IPS DF 6.9 (cell line): ENCODE results near the gene HIGD1C.

ENCODE experiments used
- DNase-seq: peaks from one replicate; pipeline ENCODE4 v3.0.0-alpha.2; 2013; ENCODE audit warnings: low read depth, low spot score
- H3K27ac ChIP-seq: one replicate; pipeline ENCODE4 v1.5.1; 2013; ENCODE audit warnings: low read length, control low read depth
- H3K27me3 ChIP-seq: 2 replicates; pipeline ENCODE4 v1.6.1; 2013; ENCODE audit warnings: mild to moderate bottlenecking, low read length; ENCODE audit not compliant: control insufficient read depth, insufficient read depth
- H3K36me3 ChIP-seq: 2 replicates; pipeline ENCODE4 v1.6.1; 2013; ENCODE audit warnings: low read length; ENCODE audit not compliant: control insufficient read depth, insufficient read depth
- H3K4me1 ChIP-seq: 2 replicates; pipeline ENCODE4 v1.6.1; 2013; ENCODE audit warnings: low read length; ENCODE audit not compliant: control insufficient read depth, insufficient read depth
- H3K4me3 ChIP-seq: 2 replicates; pipeline ENCODE4 v1.5.1; 2013; ENCODE audit warnings: mild to moderate bottlenecking, low read length
- H3K9me3 ChIP-seq: 2 replicates; pipeline ENCODE4 v1.6.1; 2013; ENCODE audit warnings: low read length, inconsistent platforms; ENCODE audit not compliant: control insufficient read depth, insufficient read depth
- WGBS: extraction: QIAGEN DNeasy Blood & Tissue Kit; methylation state at CpG from one replicate; pipeline ENCODE4 v1.1.7; 2013; ENCODE audit warnings: mixed read lengths, missing lambda C conversion rate; ENCODE audit not compliant: insufficient read length, insufficient coverage; 5-methylcytosine and 5-hydroxymethylcytosine counted together

HIGD1C gene

GRCh38 chr12:50933459-50934124 is 18.8 kb upstream of the HIGD1C start:
- H3K36me3 ChIP-seq, result no peaks in the 10 kb centered on the region
- no CpG with 5 or more reads among the region's 2 CpGs for WGBS
- no peak for DNase-seq

DNA sequence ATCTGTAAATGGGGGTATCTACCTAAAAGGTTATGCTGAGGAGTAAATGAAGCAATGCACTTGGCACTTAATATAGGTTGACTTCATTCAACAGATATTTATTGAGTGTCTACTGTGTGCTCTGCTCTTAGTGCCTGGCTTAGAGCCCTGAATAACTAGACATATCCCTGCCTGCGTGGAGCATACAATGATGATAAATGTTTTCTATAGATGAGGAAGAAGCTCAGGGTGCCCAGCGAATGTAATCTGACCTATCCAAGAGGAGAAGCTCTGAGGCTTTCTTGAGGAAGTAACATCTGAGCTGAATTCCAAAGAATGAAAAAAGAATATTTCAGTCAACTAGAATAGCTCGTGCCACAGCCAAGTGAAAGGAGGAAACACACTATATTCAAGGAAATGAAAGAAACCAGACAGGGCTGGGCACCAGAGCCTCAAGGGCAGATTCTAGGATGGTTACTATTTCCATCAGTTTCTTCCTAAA is 17.9 kb upstream of the HIGD1C start:
- WGBS, result no CpG with 5 or more reads among the region's 3 CpGs
- no peak for DNase-seq
- Histone ChIP-seq H3K36me3 (no peaks in the 10 kb centered on the region), H3K27me3 (no peaks in the 10 kb centered on the region), H3K4me3 (no peak overlapping the region), H3K27ac (no peak overlapping the region), H3K9me3 (no peaks in the 10 kb centered on the region), H3K4me1 (no peaks in the 10 kb centered on the region)

More at GRCh38 chr12:50933459-50934124, 18.8 kb upstream of the HIGD1C start:
- Histone ChIP-seq H3K9me3 (no peaks in the 10 kb centered on the region), H3K27ac (no peak overlapping the region), H3K4me1 (no peaks in the 10 kb centered on the region), H3K27me3 (no peaks in the 10 kb centered on the region), H3K4me3 (no peak overlapping the region)

DNA sequence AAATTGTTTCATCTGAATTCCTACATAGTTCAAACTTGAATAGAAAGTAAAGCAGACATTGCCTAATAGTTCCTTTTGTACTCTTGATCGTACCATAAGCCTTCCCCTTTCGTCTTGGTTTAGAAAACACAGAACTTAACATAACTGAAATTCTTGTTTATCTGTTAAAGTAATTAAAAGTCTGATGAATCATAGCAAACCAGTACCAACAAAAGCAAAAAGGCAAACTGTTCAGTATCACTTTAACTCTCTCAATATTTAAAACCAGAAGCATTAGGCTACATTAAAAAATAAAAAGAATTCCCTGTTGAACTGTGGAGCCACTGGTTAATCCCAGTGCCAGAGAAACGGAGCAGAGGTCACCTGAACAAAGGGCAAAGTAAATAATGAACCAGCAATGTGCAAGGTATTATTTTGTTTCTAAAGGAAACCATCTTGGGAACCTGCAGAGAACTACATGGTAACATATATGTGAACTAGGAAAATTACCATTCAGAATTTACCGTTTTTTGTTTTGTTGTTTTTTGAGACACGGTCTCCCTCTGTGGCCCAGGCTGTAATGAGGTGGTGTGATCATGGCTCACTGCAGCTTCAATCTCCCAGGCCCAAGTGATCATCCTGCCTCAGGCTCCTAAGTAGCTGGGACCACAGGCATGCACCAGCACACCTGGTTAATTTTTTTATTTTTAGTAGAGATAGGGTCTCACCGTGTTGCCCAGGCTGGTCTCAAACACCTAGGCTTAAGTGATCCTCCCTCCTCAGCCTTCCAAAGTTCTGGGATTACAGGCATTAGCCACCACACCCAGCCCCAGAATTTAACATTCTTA is 17.1 kb upstream of the HIGD1C start:
- Histone ChIP-seq H3K27me3 (no peaks in the 10 kb centered on the region), H3K4me1 (no peaks in the 10 kb centered on the region), H3K9me3 (no peaks in the 10 kb centered on the region), H3K4me3 (no peak overlapping the region), H3K36me3 (no peaks in the 10 kb centered on the region), H3K27ac (no peak overlapping the region)
- DNase-seq, result no peak
- WGBS, result no CpG with 5 or more reads among the region's 6 CpGs

- no peak for DNase-seq
- Histone ChIP-seq H3K27ac (no peak overlapping the region), H3K27me3 (no peaks in the 10 kb centered on the region), H3K36me3 (no peaks in the 10 kb centered on the region), H3K9me3 (no peaks in the 10 kb centered on the region), H3K4me1 (no peaks in the 10 kb centered on the region), H3K4me3 (no peak overlapping the region)
- WGBS, result no CpG with 5 or more reads among the region's 9 CpGs
These were observed 15.4 kb upstream of the HIGD1C start for GRCh38 chr12:50936821-50937530.

GRCh38 chr12:50937653-50938052 is 14.7 kb upstream of the HIGD1C start:
- WGBS, result no CpG with 5 or more reads among the region's 1 CpG
- no peaks in the 10 kb centered on the region for H3K27me3 ChIP-seq
- no peaks in the 10 kb centered on the region for H3K9me3 ChIP-seq
- H3K4me1 ChIP-seq, result no peaks in the 10 kb centered on the region
- no peak for DNase-seq
- no peak overlapping the region for H3K27ac ChIP-seq
- no peaks in the 10 kb centered on the region for H3K36me3 ChIP-seq
- H3K4me3 ChIP-seq, result no peak overlapping the region

GRCh38 chr12:50947933-50948626 is 4.3 kb upstream of the HIGD1C start:
- no peak overlapping the region for H3K27ac ChIP-seq
- no peak overlapping the region for H3K4me3 ChIP-seq
- H3K27me3 ChIP-seq, result no peaks in the 10 kb centered on the region
- no peaks in the 10 kb centered on the region for H3K36me3 ChIP-seq
- H3K4me1 ChIP-seq, result no peaks in the 10 kb centered on the region
- no CpG with 5 or more reads among the region's 3 CpGs for WGBS
- no peaks in the 10 kb centered on the region for H3K9me3 ChIP-seq
- no peak for DNase-seq

- no peaks in the 10 kb centered on the region for H3K36me3 ChIP-seq
- H3K4me3 ChIP-seq, result no peak overlapping the region
- no peaks in the 10 kb centered on the region for H3K4me1 ChIP-seq
- no peak overlapping the region for H3K27ac ChIP-seq
- no peaks in the 10 kb centered on the region for H3K27me3 ChIP-seq
- H3K9me3 ChIP-seq, result no peaks in the 10 kb centered on the region
- DNase-seq, result no peak
- no CpG with 5 or more reads among the region's 4 CpGs for WGBS
These were observed 3.5 kb upstream of the HIGD1C start for GRCh38 chr12:50948798-50949197.

DNA sequence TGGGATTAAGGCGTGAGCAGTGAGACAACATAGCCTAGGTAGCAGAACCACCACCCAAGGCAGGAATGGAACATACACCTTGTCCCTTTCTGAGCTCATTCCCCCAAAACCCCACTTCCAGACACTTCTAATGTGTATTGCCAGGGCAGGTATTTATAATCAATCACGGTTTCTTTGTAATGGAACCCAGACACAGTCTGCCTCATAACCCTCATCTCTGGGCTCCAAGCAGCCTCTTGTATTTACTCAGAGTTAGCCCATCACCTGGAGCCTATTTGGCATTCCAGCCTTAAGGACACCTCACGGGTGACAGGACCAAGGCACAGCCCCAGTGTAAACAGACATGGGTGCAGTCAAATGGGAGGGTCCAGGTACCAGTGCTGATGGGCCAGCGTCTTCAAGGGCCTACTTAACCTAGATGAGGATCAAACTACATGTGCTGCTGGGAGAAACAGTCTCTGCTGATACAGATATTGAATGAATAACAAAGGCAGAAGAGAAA is 2.5 kb upstream of the HIGD1C start:
- WGBS, result no CpG with 5 or more reads among the region's 4 CpGs
- H3K4me3 ChIP-seq, result no peak overlapping the region
- no peak overlapping the region for H3K27ac ChIP-seq
- no peaks in the 10 kb centered on the region for H3K9me3 ChIP-seq
- H3K36me3 ChIP-seq, result no peaks in the 10 kb centered on the region
- H3K27me3 ChIP-seq, result no peaks in the 10 kb centered on the region
- no peak for DNase-seq
- H3K4me1 ChIP-seq, result no peaks in the 10 kb centered on the region

- Histone ChIP-seq H3K9me3 (no peaks in the 10 kb centered on the region), H3K4me1 (no peaks in the 10 kb centered on the region), H3K36me3 (no peaks in the 10 kb centered on the region), H3K27me3 (no peaks in the 10 kb centered on the region), H3K4me3 (no peak overlapping the region), H3K27ac (no peak overlapping the region)
- DNase-seq, result no peak
- WGBS, result no CpG with 5 or more reads among the region's 2 CpGs
These were observed 1.2 kb upstream of the HIGD1C start for GRCh38 chr12:50951112-50951511.

DNA sequence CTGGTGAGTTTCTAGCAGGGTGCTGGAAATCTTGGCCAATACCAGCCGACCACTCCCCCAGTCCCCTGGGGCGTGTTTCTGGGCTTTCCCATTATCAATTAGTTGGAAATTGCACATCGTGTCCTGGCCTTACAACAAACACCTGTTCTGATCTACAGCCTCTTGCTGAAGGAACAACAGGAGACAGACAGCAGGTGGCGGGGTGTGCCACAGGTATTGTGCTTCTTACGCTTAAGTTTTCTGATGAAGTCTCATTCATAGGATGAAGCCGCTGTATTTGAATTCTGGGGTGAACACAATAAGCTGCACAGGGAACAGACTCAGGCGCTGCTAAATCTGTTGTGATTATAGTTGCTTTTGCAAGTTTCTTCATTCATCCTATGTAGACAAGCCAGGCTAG is 703 bp downstream of the HIGD1C start:
- Histone ChIP-seq H3K36me3 (no peaks in the 10 kb centered on the region), H3K27ac (no peak overlapping the region), H3K27me3 (no peaks in the 10 kb centered on the region), H3K4me1 (no peaks in the 10 kb centered on the region), H3K9me3 (no peaks in the 10 kb centered on the region), H3K4me3 (no peak overlapping the region)
- no CpG with 5 or more reads among the region's 7 CpGs for WGBS
- no peak for DNase-seq
